Stomach smooth muscle (tissue), 2 donors: ENCODE data around the gene LCE1F.

ENCODE experiments used
- H3K27ac ChIP-seq: one replicate; pipeline ENCODE4 v1.7.0; 2013; ENCODE audit warnings: mild to moderate bottlenecking, low read length, inconsistent platforms
- H3K27me3 ChIP-seq, 2 donors: one replicate each; pipeline ENCODE4 v1.7.0; 2013; ENCODE audit warnings: low read length in 2 of 2; ENCODE audit not compliant: insufficient read depth in 2 of 2, control insufficient read depth in 1 of 2
- H3K36me3 ChIP-seq, 2 donors: one replicate each; pipeline ENCODE4 v1.7.0; 2013; ENCODE audit warnings: low read length in 2 of 2; ENCODE audit not compliant: control insufficient read depth in 2 of 2, insufficient read depth in 2 of 2
- H3K4me1 ChIP-seq: one replicate; pipeline ENCODE4 v1.7.0; 2013; ENCODE audit warnings: low read length; ENCODE audit not compliant: control insufficient read depth, insufficient read depth
- H3K4me3 ChIP-seq, 2 donors: one replicate each; pipeline ENCODE4 v1.7.0; 2013; ENCODE audit warnings: low read length in 2 of 2
- H3K9ac ChIP-seq, 2 donors: one replicate each; pipeline ENCODE4 v1.7.0; 2013; ENCODE audit warnings: low read length in 2 of 2, mild to moderate bottlenecking in 1 of 2
- H3K9me3 ChIP-seq, 2 donors: one replicate each; pipeline ENCODE4 v1.7.0; 2013; ENCODE audit warnings: low read length in 2 of 2; ENCODE audit not compliant: control insufficient read depth in 2 of 2
- donor health status: healthy.
- donor health status: Pancreatic carcinoma.

Gene LCE1F

DNA sequence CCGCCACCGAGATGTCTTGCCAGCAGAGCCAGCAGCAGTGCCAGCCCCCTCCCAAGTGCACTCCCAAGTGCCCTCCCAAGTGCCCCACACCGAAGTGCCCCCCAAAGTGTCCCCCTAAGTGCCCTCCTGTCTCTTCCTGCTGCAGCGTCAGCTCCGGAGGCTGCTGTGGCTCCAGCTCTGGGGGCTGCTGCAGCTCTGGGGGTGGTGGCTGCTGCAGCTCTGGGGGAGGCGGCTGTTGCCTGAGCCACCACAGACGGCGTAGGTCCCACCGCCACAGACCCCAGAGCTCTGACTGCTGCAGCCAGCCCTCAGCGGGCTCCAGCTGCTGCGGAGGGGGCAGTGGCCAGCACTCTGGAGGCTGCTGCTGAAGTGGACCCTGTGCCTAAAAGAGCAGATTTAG is 1.4 kb downstream of the LCE1F start:
- Histone ChIP-seq H3K27ac (no peak overlapping the region), H3K27me3 (no peaks in the 10 kb centered on the region), H3K9ac (no peak overlapping the region), H3K4me1 (no peaks in the 10 kb centered on the region), H3K4me3 (no peak overlapping the region), H3K36me3 (no peaks in the 10 kb centered on the region), H3K9me3 (no peaks in the 10 kb centered on the region)

DNA sequence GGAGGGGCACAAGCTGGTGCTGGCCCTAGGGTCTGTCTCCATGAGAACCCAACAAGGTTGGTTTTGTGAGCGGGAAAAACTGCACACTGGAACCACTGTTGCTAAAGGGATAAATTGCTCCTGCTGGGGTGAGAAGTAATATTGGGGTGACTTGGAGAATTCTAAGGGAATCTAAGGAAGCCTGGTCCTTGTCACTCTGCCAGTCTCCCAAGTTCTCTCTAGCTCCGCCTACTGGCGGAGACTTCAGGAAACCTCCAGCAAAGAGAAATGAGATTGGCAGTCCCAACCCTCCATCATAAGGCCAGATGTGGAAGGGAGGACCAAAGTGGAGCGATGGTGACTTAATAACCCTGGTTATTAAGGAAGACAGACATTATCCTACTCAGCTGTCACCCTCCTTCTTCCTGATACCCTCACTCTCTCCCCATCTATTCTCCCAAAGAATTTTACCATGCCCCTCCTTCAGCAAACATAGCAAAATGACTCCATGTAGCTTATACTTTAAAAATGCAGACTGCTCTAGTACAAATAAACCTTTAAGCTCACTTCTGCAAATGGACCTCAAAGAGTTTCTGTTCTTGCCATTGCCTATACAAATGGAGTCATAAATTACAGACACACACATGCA is 2.7 kb downstream of the LCE1F start:
- Histone ChIP-seq H3K4me1 (no peaks in the 10 kb centered on the region), H3K9ac (no peak overlapping the region), H3K36me3 (no peaks in the 10 kb centered on the region)

DNA sequence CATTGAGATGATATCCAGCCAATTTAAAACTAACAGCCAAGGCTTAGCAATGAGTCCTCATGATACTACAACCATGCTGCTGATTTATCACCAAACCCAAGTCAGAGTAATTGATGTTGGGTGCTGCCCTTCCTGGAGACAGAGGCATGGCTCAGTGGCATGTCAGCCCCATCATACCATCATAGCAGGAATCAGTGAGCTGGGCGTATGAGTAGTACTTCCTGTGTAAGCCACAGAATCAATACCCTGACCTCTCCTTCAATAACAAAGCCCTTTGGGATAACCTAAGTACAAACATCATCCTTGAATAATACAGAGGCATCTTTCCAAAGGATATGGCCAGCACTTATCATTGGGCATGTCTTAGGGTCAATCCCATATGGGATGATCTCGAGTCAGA is 8.2 kb downstream of the LCE1F start:
- Histone ChIP-seq H3K27me3 (no peaks in the 10 kb centered on the region), H3K4me3 (no peak overlapping the region), H3K9me3 (no peaks in the 10 kb centered on the region), H3K36me3 (no peaks in the 10 kb centered on the region), H3K4me1 (no peaks in the 10 kb centered on the region), H3K27ac (no peak overlapping the region), H3K9ac (no peak overlapping the region)

More for the DNA sequence above, 2.7 kb downstream of the LCE1F start:
- Histone ChIP-seq H3K4me3 (no peak overlapping the region), H3K27me3 (no peaks in the 10 kb centered on the region), H3K9me3 (no peaks in the 10 kb centered on the region), H3K27ac (no peak overlapping the region)

DNA sequence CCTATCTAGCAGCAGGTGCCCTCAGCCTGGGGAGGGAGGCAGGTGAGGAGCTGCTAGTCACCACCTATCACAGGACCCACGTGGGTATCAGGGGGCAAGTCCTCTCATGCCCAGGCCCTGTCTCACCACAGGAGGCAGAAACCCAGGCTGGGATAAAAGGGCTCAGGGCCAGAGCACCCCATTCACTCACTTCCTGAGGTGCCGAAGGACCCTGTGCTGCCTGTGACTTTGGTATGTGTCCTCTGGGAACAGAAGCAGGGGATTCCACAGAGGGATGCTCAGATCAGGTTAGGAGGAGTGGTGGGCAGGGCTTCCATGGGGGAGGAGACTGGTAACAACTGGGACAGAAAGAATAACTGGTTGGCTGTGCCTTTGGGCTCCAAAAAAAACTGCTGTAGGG is 11.1 kb downstream of the LCE1F start, which contains the start of gene LCE1E:
LCE1E (plus strand) TSS at position 181 of the 400 bp plus-strand sequence. CDS start 1,043 bp downstream, outside the sequence.
- Histone ChIP-seq H3K4me1 (no peaks in the 10 kb centered on the region), H3K27ac (no peak within 1 kb of the TSS), H3K4me3 (no peak within 1 kb of the TSS), H3K36me3 (no peaks in the 10 kb centered on the region), H3K9ac (no peak within 1 kb of the TSS), H3K9me3 (no peaks in the 10 kb centered on the region), H3K27me3 (no peaks in the 10 kb centered on the region)

DNA sequence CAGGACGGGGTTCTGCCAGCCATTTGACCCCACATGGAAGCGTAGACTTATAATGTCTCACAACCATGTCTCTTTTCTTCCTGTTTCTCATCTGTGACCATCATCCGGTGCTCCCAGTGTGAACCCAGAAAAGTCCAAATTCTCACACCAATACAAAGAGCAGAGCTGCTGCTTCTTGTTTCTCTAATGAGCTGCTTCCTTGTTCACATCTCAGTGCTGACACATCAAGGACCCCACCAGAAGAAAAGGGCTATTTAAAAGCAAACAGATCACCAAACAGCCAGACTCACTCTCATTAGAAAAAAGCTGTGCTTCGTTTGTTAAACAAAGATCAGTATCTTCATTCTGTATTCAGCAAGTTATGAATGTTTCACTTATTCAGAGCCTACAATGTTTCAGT is 20.7 kb downstream of the LCE1F start:
- Histone ChIP-seq H3K9ac (no peak overlapping the region), H3K4me3 (no peak overlapping the region), H3K27ac (no peak overlapping the region), H3K27me3 (no peaks in the 10 kb centered on the region), H3K9me3 (no peaks in the 10 kb centered on the region), H3K36me3 (no peaks in the 10 kb centered on the region), H3K4me1 (no peaks in the 10 kb centered on the region)

DNA sequence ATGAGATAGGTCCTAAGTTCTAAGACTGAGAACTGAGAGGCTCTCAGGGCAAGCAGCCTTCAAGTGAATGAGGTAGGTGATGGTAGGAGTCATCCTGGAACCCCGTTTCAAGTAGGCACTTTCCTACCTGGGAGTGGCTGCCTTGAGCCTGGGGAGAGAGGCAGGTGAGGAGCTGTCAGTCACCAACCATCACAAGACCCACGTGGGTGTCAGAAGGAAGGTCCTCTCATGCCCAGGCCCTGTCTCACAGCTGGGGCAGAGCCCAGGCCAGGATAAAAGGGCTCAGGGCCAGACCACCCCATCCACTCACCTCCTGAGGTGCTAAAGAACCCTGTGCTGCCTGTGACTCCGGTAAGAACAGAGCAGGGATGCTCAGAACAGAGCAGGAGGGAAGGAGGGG is 21.5 kb downstream of the LCE1F start, which contains the start of gene LCE1D:
LCE1D (plus strand) TSS at position 301 of the 400 bp plus-strand sequence. CDS start 1,074 bp downstream, outside the sequence.
- Histone ChIP-seq H3K27ac (no peak within 1 kb of the TSS), H3K9me3 (no peaks in the 10 kb centered on the region), H3K9ac (no peak within 1 kb of the TSS), H3K27me3 (no peaks in the 10 kb centered on the region), H3K4me3 (no peak within 1 kb of the TSS), H3K36me3 (no peaks in the 10 kb centered on the region), H3K4me1 (no peaks in the 10 kb centered on the region)

DNA sequence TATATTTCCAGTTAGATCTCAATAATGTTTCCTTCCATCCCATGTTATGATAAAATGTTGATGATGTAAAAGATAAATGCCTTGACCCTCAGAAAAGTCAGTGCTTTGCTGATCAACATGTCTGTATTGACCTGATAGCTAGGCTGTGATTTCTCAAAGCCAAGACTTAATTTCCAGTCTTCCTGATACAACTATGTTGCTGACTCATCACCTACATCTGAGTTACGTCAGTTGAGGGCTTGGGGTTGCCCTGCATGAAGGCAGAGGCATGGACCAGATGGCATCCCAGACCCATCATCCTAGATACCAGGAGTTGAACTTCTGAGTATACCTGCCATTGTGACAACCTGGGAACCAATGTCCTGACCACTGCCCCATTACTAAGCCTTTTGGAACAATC is 26.4 kb downstream of the LCE1F start:
- Histone ChIP-seq H3K4me3 (no peak overlapping the region), H3K27me3 (no peaks in the 10 kb centered on the region), H3K9ac (no peak overlapping the region), H3K36me3 (no peaks in the 10 kb centered on the region), H3K9me3 (no peaks in the 10 kb centered on the region), H3K27ac (no peak overlapping the region), H3K4me1 (no peaks in the 10 kb centered on the region)

DNA sequence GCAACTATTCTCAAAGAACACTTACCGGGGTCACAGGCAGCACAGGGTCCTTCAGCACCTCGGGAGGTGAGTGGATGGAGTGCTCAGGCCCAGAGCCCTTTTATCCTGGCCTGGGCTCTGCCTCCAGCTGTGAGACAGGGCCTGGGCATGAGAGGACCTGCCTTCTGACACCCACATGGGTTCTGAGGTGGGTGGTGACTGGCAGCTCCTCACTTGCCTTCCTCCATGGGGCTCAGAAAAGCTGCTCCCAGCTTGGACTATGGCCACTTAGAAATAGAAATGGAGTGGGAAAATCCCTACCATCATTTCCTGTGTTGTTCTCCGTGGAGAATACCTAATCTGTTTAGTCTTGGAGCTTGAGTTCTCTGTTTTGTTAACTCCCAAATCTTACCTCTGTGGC is 31.6 kb downstream of the LCE1F start, which contains the start of gene LCE1C:
LCE1C (minus strand) TSS at position 76 of the 400 bp plus-strand sequence. CDS start 1,173 bp downstream, outside the sequence.
- Histone ChIP-seq H3K27ac (no peak within 1 kb of the TSS), H3K4me1 (no peaks in the 10 kb centered on the region)

DNA sequence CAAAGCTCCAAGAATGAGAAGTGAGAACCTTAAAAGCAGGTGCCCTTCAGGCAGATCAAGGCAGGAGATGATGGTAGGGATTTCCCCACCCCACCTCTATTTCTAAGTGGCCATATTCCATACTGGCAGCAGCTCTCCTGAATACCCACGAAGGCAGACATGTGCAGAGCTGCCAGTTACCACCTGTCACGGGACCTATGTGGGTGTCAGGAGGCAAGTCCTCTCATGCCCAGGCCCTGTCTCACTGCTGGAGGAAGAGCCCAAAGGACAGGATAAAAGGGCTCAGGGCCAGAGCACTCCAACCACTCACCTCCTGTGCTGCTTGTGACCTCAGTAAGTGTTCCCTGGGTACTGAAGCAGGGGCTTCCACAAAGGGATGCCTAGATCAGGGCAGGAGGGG is 36.1 kb downstream of the LCE1F start:
- no peak overlapping the region for H3K4me3 ChIP-seq
- H3K4me1 ChIP-seq: no peaks in the 10 kb centered on the region
- H3K27me3 ChIP-seq: no peaks in the 10 kb centered on the region

More for the DNA sequence above, 31.6 kb downstream of the LCE1F start, which contains the start of gene LCE1C:
- Histone ChIP-seq H3K4me3 (no peak within 1 kb of the TSS), H3K9me3 (no peaks in the 10 kb centered on the region), H3K9ac (no peak within 1 kb of the TSS), H3K27me3 (no peaks in the 10 kb centered on the region), H3K36me3 (no peaks in the 10 kb centered on the region)

DNA sequence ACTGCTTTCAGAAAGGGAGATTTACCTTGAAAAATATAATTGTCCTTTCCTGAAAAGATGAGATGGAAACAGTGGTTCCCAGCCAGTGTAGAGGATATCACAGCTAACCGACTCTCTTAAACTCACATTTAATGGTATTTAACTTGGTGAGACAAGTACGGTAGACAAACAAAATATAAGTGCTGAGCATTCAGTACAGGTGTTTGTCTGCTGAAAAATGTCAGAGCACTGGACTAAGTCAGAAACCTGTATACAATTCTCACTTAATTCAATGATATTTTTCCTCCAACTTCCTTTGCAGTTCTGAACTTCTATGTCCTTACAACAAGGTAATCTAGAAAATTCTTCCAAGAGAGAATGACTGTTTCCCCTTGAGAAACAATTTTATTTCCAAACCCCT is 36.7 kb downstream of the LCE1F start, which contains the start of gene LCE1B:
LCE1B (plus strand) TSS at position 301 of the 400 bp plus-strand sequence. CDS start 476 bp downstream, outside the sequence.
- Histone ChIP-seq H3K4me1 (no peaks in the 10 kb centered on the region), H3K27ac (no peak within 1 kb of the TSS), H3K4me3 (no peak within 1 kb of the TSS), H3K36me3 (no peaks in the 10 kb centered on the region), H3K9ac (no peak within 1 kb of the TSS), H3K27me3 (no peaks in the 10 kb centered on the region), H3K9me3 (no peaks in the 10 kb centered on the region)

More for the DNA sequence above, 36.1 kb downstream of the LCE1F start:
- Histone ChIP-seq H3K27ac (no peak overlapping the region), H3K9ac (no peak overlapping the region), H3K36me3 (no peaks in the 10 kb centered on the region), H3K9me3 (no peaks in the 10 kb centered on the region)

DNA sequence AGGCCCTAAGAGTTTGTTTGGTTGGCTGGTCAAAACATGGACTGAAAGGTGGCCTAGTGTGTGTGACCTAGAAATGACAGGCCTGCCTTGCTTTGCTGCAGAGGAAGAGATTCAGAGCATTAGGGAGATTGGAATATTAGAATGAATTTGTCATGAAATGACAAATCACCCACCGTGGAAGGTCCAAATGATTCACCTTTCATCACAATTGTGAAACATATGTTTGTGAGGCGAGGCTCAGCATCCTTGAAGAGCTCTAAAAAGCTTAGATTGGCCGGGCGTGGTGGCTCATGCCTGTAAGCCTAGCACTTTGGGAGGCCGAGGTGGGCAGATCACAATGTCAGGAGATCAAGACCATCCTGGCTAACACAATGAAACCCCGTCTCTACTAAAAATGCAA is 42.4 kb downstream of the LCE1F start:
- Histone ChIP-seq H3K27ac (no peak overlapping the region), H3K4me3 (no peak overlapping the region), H3K36me3 (no peaks in the 10 kb centered on the region), H3K9ac (no peak overlapping the region), H3K9me3 (no peaks in the 10 kb centered on the region), H3K4me1 (no peaks in the 10 kb centered on the region), H3K27me3 (no peaks in the 10 kb centered on the region)
